ENCODE data around the gene PPP1R3C. TPM values are rescaled to one million over a fixed set of nuclear protein-coding genes. Genes with fewer than 3 reads are reported as not detected.

The PPP1R3C gene
- total RNA-seq, 2 donors from 2014 or later, result 58.0 to 250 TPM

- Histone ChIP-seq H3K27ac (peak overlapping the region; percentile 88 to 92), H3K36me3 (peaks cover 58% of the 10 kb centered on the region), H3K9me3 (no peaks in the 10 kb centered on the region), H3K27me3 (no peaks in the 10 kb centered on the region), H3K4me3 (peak overlapping the region; percentile 64 to 69), H3K4me1 (peaks cover 0 to 16% of the 10 kb centered on the region in 2 donors)
- DNase-seq (ENCODE audit: low spot score), result no peak
- TF ChIP-seq CTCF (IDR thresholded peaks at IDR 0.05), result no peak
Observed at GRCh38 chr10:91628383-91628782, 4.5 kb downstream of the PPP1R3C start.

DNA sequence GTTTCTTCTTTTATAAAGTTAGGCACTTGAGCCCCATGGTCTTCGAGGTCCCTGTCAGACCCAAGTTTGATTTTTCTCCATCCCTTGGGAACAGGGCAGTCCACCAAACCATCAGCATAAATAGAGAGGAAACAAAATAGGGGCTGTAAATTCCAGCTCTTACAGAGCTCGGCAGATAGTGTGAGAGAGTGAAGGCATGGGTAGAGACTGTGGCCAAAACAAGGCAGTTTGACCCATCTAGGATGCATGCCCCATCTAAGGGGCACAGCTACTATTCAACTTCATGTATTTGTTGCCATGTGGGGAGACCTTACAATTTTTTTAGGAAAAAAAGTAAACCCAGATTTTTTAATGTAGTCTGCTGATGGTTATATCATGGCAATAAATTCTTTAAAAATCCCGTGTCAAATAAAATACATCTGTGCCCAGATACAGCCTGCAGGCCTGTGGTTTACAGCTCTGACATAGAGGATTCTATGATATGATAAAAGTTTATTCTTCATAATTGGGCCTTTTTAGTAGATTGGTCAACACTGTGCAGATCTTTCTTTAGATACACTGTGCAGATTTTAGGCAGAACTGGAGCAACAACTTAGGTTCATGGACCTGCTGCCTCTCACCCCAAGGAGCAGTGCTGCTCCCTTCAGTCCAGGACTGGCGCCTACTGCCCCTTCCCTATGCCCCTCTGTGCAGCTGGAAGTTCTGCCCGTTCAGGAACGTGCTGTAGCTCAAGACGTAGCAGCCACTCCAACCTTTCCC lies 5.3 kb downstream of the PPP1R3C start:
- H3K9me3 ChIP-seq, result peaks cover 0 to 8% of the 10 kb centered on the region in 2 donors
- H3K27me3 ChIP-seq, result no peaks in the 10 kb centered on the region
- peak in 1 of 2 donors; percentile 16 for TF ChIP-seq CTCF (IDR thresholded peaks at IDR 0.05)
- H3K4me3 ChIP-seq, result peak overlapping the region; percentile 64 to 69
- H3K36me3 ChIP-seq, result peaks cover 58% of the 10 kb centered on the region
- H3K4me1 ChIP-seq, result peaks cover 0 to 14% of the 10 kb centered on the region in 2 donors
- no peak for DNase-seq (ENCODE audit: low spot score)
- H3K27ac ChIP-seq, result peak overlapping the region; percentile 60 to 92

GRCh38 chr10:91626936-91627335 lies 5.9 kb downstream of the PPP1R3C start:
- Histone ChIP-seq H3K4me1 (peaks cover 0 to 16% of the 10 kb centered on the region in 2 donors), H3K27ac (peak overlapping the region; percentile 60 to 92), H3K4me3 (no peak overlapping the region), H3K9me3 (peaks cover 0 to 8% of the 10 kb centered on the region in 2 donors), H3K36me3 (peaks cover 58% of the 10 kb centered on the region), H3K27me3 (no peaks in the 10 kb centered on the region)
- no peak for TF ChIP-seq CTCF (IDR thresholded peaks at IDR 0.05)
- DNase-seq (ENCODE audit: low spot score), result no peak

DNA sequence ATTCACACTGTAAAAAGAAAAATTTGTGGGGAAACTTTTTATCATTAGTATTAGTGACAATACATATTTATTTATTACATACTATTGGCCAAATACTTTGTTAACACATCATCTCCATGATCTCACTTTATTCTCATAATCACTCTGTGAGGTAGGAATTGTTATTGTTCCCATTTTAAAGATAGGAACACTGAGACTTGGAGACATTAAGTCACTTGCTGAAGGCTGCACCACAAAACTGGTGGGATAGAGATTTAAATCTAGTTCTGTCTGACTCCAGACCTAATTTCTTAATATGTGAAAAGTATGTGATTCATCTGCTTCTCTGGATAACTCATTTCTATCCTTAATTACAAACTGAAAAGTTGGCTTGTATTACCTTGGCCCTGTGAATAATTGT lies 8.2 kb downstream of the PPP1R3C start:
- Histone ChIP-seq H3K4me1 (peaks cover 0 to 22% of the 10 kb centered on the region in 2 donors), H3K27me3 (no peaks in the 10 kb centered on the region), H3K9me3 (peaks cover 0 to 8% of the 10 kb centered on the region in 2 donors), H3K4me3 (no peak overlapping the region), H3K36me3 (peaks cover 55% of the 10 kb centered on the region), H3K27ac (no peak overlapping the region)
- no peak for TF ChIP-seq CTCF (IDR thresholded peaks at IDR 0.05)
- DNase-seq (ENCODE audit: low spot score), result no peak

DNA sequence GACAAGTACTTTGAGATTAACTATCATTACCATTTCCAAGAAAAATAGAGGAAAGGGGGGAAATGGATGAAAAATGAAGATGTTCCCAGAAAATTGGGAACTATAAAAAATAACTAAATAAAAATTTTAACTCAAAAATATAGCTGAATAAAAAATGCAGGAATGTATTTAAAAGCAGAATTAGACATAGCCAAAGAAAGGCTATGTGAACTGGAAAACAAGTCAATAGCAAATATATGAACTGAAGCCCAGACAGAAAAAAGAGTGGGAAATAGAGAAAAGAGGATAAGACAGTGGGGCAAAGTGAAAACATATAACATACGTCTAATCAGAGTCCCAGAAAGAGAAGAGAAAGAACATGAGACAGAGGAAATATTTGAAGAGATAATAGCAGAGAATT lies 10.3 kb downstream of the PPP1R3C start:
- peak overlapping the region in 1 of 2 donors; percentile 55 for H3K27ac ChIP-seq
- no peak for DNase-seq (ENCODE audit: low spot score)
- no peaks in the 10 kb centered on the region for H3K27me3 ChIP-seq
- no peak for TF ChIP-seq CTCF (IDR thresholded peaks at IDR 0.05)
- H3K9me3 ChIP-seq, result peaks cover 0 to 8% of the 10 kb centered on the region in 2 donors
- H3K4me3 ChIP-seq, result no peak overlapping the region
- H3K4me1 ChIP-seq, result peaks cover 0 to 16% of the 10 kb centered on the region in 2 donors
- peaks cover 35% of the 10 kb centered on the region for H3K36me3 ChIP-seq

All from right atrium auricular region (tissue), 2 donors.